ENCODE data around the gene ECE1. TPM values are rescaled to one million over a fixed set of nuclear protein-coding genes. Genes with fewer than 3 reads are reported as not detected.

Gene ECE1
- total RNA-seq, 2 donors from 2014 or later = 83.7 to 152 TPM

GRCh38 chr1:21255284-21255942, 34.9 kb downstream of the ECE1 start:
- TF ChIP-seq CTCF (IDR thresholded peaks at IDR 0.05) = peak; percentile 68 to 90
- H3K27me3 ChIP-seq = no peaks in the 10 kb centered on the region
- H3K4me1 ChIP-seq = peaks cover 0 to 38% of the 10 kb centered on the region in 2 donors
- peaks cover 76% of the 10 kb centered on the region for H3K36me3 ChIP-seq
- H3K9me3 ChIP-seq = no peaks in the 10 kb centered on the region
- peak; percentile 92 for DNase-seq (ENCODE audit: low spot score)
- H3K4me3 ChIP-seq = no peak overlapping the region
- peak overlapping the region; percentile 49 to 73 for H3K27ac ChIP-seq

GRCh38 chr1:21254335-21254951, 35.8 kb downstream of the ECE1 start:
- no peak for DNase-seq (ENCODE audit: low spot score)
- no peak for TF ChIP-seq CTCF (IDR thresholded peaks at IDR 0.05)
- H3K36me3 ChIP-seq = peaks cover 76% of the 10 kb centered on the region
- H3K4me1 ChIP-seq = peaks cover 0 to 28% of the 10 kb centered on the region in 2 donors
- no peaks in the 10 kb centered on the region for H3K9me3 ChIP-seq
- H3K27ac ChIP-seq = peak overlapping the region; percentile 49 to 73
- H3K27me3 ChIP-seq = no peaks in the 10 kb centered on the region
- H3K4me3 ChIP-seq = no peak overlapping the region

GRCh38 chr1:21251773-21252471, 38.3 kb downstream of the ECE1 start:
- no peaks in the 10 kb centered on the region for H3K27me3 ChIP-seq
- H3K36me3 ChIP-seq = peaks cover 68% of the 10 kb centered on the region
- no peak for TF ChIP-seq CTCF (IDR thresholded peaks at IDR 0.05)
- H3K27ac ChIP-seq = peak overlapping the region; percentile 80 to 82
- H3K4me1 ChIP-seq = peaks cover 0 to 27% of the 10 kb centered on the region in 2 donors
- H3K9me3 ChIP-seq = no peaks in the 10 kb centered on the region
- H3K4me3 ChIP-seq = no peak overlapping the region
- peak; percentile 94 for DNase-seq (ENCODE audit: low spot score)

- DNase-seq (ENCODE audit: low spot score) = no peak
- Histone ChIP-seq H3K27me3 (no peaks in the 10 kb centered on the region), H3K27ac (no peak overlapping the region), H3K4me1 (peaks cover 0 to 27% of the 10 kb centered on the region in 2 donors), H3K9me3 (no peaks in the 10 kb centered on the region), H3K36me3 (peaks cover 70% of the 10 kb centered on the region), H3K4me3 (no peak overlapping the region)
- no peak for TF ChIP-seq CTCF (IDR thresholded peaks at IDR 0.05)
Observed at GRCh38 chr1:21249940-21250493, 40.2 kb downstream of the ECE1 start.

- Histone ChIP-seq H3K4me3 (no peak overlapping the region), H3K27me3 (no peaks in the 10 kb centered on the region), H3K27ac (no peak overlapping the region), H3K36me3 (peaks cover 81% of the 10 kb centered on the region), H3K9me3 (no peaks in the 10 kb centered on the region), H3K4me1 (peaks cover 0 to 16% of the 10 kb centered on the region in 2 donors)
- no peak for DNase-seq (ENCODE audit: low spot score)
- no peak for TF ChIP-seq CTCF (IDR thresholded peaks at IDR 0.05)
Observed at GRCh38 chr1:21247892-21248715, 42.2 kb downstream of the ECE1 start.

All from right atrium auricular region (tissue), 2 donors.